GM12874 (cell line): ENCODE results near the gene ZNF747.

ENCODE experiments used
- TF ChIP-seq, protein P1 (sequence below): IDR thresholded peaks from 2 replicates; pipeline ENCODE4 v1.5.1; 2011; ENCODE audit warnings: low read depth, mild to moderate bottlenecking, control low read depth, low read length, moderate library complexity; ENCODE audit not compliant: insufficient read depth

Gene ZNF747

DNA sequence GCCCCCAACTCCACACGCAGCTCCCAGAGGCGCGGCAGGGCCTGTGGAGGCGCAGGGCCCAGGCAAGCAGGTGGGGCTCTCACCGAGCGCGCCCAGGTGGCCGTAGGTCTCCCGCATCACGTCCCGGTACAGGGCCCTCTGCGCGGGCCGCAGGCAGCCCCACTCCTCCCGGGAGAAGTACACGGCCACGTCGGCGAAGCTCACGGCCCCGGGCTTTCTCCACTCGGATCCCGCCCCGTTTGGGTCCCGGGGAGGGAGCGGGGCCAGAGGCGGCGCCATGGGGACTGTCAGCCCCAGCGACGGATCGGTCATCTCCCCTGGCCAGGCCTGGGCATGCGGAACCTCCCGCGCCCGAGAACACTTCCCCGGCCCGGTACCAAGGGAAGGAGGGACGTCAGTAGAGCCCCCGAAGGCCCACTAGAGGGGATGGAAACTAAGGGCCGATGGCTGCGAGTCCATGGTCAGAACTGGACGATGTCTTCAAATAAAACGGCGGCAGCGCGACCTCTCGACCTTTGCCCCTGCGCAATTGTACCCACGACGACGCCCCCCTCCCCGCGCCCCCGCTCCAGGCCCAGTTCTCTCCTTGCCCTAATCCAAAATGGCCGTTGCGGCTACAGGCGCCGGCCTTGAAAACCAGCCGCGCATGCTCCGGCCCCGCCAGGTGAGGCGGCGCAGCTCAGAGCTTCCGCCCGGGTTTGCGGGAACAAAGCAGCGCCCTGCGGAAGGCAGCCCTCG lies at the start of gene ZNF747:
Gene ZNF747 (minus strand): TSS at position 491 of the 738 bp plus-strand sequence. CDS start 179 bp downstream, at position 312.
- TF ChIP-seq, protein P1, sequence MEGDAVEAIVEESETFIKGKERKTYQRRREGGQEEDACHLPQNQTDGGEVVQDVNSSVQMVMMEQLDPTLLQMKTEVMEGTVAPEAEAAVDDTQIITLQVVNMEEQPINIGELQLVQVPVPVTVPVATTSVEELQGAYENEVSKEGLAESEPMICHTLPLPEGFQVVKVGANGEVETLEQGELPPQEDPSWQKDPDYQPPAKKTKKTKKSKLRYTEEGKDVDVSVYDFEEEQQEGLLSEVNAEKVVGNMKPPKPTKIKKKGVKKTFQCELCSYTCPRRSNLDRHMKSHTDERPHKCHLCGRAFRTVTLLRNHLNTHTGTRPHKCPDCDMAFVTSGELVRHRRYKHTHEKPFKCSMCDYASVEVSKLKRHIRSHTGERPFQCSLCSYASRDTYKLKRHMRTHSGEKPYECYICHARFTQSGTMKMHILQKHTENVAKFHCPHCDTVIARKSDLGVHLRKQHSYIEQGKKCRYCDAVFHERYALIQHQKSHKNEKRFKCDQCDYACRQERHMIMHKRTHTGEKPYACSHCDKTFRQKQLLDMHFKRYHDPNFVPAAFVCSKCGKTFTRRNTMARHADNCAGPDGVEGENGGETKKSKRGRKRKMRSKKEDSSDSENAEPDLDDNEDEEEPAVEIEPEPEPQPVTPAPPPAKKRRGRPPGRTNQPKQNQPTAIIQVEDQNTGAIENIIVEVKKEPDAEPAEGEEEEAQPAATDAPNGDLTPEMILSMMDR = no peak

DNA sequence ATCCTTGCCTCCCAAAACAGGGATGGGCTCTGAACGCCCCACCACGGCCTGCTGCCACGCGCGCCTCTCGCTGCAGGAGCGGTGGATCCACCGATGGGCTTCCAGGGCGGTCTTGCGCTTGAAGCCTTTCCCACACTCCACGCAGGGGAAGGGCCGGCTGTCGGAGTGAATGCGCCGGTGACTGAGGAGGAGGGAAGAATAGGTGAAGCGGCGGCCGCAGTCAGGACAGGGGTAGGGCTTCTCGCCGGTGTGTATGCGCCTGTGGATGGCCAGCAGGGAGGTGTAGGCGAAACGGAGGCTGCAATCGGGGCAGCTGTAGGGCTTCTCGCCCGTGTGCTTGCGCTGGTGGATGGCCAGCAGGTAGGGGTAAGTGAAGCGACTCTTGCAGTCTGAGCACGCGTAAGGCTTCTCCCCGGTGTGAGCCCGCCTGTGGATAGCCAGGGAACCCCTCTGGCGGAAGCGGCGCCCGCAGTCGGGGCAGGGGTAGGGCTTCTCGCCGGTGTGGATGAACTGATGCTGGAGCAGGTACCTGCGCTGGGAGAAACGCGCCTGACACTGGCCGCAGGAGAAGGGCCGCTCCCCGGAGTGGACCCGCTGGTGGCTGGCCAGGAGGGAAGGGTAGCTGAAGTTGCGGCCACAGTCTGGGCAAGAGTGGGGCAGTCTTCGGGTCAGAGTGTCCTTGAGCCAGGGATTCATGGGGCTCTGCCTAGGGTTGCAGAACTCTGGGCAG lies 48.1 kb upstream of the ZNF747 start:
- TF ChIP-seq, protein P1 = no peak

DNA sequence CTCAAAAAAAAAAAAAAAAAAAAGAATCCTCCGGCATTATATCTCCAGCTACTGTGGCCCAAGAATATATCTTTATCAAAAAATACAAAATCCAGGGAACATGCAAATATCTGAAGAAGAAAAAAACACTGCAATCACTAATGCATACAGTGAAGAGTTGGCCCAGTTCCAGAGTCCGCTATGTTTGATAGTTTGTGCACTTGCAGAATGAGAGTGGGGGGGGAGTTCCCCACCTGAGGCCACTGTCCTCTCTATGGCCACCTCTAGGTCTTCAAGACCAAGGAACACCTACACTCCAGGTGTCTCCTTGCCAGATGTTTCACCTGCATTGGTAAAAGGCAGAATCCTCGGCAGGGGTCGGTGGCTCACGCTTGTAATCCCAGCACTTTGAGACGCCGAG lies 46.8 kb upstream of the ZNF747 start:
- TF ChIP-seq, protein P1 = no peak

DNA sequence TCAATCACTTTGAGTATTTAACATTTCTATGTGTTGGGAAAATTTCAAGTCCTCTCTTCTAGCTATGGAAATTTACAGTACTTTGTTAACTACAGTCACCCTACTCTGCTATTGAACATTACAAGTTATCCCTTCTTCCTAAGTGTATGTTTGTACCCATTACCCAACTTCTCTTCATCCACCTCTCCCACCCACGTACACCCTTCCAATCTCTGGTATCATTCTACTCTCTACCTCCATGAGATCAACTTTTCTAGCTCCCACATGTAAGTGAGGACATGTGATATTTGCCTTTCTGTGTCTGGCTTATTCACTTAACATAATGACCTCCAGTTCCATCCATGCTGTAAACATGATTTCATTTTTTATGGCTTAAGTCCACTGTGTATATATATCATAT lies 40.0 kb upstream of the ZNF747 start:
- TF ChIP-seq, protein P1 = no peak

DNA sequence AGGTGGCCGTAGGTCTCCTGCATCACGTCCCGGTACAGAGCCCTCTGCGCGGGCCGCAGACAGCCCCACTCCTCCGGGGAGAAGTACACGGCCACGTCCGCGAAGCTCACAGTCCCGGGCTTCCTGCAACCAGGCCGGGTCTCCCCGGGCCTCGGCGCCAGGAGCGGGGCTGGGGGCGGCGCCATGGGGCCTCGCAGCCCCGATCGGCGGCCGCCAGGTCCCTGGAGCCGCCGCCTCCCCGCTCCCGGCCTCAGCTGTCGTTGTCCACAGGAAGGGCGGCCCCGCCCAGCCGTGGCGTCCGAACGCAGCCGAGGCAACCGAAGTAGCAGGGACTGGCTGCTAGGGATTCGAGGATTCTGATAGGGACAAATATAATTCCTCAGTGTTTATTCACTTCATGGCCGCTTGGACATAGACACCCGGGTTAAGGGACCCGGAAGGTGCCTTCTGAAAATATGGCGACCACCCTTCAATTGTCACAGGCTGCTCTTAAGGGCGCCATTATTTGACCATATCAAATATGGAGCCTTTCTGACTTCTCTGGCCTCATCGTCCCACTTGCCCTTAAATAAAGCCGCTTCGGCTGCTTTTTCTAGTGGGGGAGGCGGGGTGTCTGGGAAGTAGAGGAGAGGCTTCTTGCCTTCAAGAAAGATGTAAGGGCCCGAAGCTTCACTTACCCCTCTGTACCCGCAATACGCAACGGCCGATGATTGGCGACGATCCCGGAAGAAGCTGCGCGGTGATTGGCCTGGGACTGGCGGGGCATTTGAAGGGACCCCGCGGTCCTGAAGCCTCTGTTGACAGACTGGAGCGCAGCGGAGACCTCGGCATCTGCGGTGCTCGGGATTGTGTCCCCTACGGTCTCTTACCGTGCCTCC lies 37.0 kb upstream of the ZNF747 start, which contains the start of gene ZNF688:
Gene ZNF688 (minus strand): TSS at position 270 of the 878 bp plus-strand sequence. CDS start 85 bp downstream, at position 185.
- TF ChIP-seq, protein P1 = no peak

DNA sequence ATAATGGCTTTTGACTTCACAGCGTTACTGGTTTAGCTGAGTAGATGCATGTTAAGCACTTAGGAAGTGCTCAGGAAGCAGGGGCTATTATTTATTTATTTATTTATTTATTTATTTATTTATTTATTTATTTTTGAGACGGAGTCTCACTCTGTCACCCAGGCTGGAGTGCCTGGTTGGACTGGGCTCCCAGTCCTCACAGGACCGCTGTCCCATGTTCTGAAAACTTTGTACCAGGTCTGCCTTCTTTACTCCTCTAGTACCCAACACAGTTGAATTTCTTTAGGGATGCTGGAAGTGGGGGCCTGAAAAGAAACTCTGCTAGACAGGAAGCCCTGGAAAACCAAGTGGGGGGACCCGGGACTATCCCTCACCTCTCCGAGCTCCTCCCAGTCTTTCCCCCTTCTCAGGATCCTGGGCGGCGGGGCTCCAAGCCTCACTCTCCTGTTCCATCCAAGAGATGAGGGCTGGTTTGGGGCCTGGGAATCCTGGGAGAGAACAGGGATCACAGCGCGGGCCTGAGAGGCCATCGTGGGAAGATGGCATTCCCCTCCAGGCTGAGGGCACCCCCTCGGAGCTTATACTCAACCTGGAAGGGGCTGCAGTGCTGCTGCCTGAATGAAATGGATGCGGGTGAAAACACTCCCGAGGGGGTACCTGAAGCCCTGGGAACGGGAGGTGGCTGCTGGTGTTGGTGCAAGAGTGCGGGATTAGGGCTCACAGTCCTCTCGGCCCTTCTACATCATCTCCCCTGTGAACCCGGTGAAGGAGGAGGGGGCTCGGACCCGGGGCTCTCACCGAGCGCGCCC lies 36.2 kb upstream of the ZNF747 start:
- TF ChIP-seq, protein P1 = no peak
